NCI-H1417 treated with DMSO at 0.1 percent for 48 hours (cell line): ENCODE results near the gene CDX1.

ENCODE experiments used
- DNase-seq: peaks from one replicate; lab custom pipeline; 2025; lab: John Stamatoyannopoulos, UW

CDX1 gene

DNA sequence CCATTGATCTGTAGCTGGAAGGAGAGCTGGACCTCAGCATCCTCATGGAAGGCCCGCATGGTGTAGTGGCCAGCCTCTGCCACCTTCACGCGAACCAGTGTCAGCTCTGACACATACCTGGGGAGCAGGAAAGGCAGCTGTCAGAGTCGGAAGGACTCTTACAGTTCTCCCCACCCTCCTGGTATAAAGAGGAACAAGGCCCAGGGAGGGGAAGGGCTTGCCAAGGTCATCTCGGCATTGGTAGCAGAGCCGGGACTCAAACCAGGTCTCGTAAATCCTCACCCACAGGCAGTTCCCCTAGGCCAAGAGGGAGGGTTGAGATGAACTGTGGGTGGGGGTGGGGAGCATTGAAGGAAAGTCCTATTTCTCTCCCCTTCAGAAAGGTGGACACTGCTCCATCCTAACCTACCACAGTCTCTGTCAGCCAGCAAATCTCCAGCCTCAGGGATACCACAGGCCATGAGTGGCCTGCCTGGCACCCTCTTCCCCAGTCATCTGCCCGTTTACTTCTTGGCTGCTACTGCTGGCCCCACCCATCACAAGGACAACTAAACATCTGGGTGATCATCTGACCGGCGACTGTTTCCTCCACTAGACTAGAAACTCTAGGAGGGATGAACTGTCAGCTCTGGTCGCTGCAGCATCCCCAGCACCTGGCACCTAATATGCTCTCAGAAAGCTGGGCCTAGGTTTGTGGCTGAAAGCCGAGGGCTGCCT lies 34.4 kb upstream of the CDX1 start:
- no peak for DNase-seq

DNA sequence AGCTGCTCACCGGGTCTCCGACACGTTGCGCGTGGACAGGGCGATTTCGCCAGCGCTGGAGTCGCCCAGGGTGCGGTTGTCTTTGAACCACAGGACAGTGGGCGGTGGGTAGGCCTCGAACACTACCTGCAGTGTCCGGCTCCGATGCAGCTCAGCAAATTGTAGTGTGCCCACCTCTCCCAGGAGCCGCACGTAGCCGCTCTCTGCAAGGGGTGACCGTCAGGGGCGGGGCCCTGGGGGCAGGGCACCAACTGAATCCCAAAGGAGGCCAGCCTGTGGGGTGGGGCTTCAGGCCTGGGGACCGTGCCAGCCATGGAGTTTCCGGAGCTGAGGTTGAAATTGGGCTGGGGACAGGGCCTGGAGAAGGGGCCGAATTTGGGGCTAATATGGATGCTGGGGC lies 33.8 kb upstream of the CDX1 start:
- DNase-seq, result no peak

DNA sequence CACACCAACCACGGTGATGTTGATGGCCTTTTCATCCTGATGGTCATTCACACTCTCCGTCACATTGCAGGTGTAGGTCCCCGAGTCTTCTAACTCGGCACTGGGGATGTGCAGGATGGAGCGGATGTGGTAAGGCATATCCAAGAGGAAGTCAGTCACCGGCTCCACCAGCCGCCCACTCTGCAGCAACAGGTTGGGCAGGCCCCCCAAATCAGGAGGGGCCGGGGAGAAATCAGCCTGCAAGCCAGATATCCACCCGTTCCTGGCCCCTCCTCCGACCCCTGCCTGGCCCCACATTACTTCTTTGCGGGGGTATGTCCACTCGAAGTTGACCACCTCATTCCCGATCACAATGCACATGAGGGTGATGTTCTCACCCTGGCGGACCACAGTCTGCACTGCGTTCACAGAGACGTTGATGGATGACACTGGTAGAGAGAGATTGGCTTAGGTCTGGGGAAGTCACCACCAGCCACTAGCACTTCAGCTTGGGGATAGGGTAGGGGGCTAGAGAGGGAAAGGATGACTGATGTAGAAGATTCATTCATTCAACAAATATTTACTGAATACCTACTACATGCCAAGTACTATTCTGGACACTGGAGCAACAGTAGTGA lies 32.9 kb upstream of the CDX1 start:
- DNase-seq, result no peak

DNA sequence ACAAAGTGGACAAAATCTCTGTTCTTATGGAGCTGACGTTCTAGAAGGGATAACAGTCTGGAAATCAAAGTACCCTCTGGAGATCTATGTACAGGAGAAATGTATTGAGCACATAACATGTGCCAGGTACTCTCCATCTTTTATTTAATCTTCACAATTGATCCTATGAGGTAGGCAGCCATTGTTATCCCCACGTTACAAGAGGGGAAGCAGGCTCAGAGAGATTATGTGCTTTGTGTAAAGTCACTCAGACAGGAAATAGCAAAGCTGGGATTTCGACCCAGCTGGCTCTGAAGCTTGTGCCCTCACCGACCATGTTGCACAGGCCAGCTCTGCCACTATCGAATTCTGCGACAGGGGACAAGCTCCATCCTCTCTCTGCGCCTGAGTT lies 32.4 kb upstream of the CDX1 start:
- DNase-seq, result no peak

DNA sequence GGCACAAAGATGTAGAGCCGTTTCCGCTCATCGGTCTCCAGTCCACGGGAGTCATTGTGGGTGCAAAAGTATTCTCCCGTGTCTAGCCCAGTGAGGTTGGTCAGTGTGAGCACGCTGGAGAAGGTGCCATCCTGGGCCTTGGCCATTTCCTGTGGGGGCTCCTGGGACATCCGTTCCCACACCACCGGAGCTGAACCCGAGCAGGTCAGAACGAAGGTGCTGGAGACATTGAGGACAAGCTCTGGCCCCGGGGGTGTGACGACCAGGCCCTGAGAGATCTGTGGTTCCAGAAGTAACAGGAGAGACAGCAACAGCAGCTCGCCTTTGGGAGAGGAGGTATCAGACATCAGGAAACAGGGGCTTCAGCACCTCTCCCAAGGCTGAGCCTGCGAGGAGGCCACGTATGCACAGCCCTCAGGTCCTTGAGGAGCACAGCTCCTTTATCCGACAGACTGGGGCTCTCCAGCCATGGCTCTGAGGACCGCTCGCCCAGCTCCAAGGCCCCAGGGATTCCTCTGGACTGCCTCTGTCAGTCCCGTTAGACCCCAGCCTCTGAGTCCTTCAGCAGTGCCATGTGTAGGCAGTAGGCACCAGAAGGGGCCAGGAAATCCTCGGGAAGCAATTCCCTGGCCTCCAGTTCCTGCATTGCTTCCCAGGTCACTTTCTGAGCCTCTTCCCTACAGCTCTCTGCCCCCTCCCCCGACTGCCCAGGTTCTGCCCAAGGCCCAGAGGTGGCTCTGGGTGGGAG lies 30.8 kb upstream of the CDX1 start:
- no peak for DNase-seq

GRCh38 chr5:150136305-150137167 lies 30.0 kb upstream of the CDX1 start:
- DNase-seq, result no peak

DNA sequence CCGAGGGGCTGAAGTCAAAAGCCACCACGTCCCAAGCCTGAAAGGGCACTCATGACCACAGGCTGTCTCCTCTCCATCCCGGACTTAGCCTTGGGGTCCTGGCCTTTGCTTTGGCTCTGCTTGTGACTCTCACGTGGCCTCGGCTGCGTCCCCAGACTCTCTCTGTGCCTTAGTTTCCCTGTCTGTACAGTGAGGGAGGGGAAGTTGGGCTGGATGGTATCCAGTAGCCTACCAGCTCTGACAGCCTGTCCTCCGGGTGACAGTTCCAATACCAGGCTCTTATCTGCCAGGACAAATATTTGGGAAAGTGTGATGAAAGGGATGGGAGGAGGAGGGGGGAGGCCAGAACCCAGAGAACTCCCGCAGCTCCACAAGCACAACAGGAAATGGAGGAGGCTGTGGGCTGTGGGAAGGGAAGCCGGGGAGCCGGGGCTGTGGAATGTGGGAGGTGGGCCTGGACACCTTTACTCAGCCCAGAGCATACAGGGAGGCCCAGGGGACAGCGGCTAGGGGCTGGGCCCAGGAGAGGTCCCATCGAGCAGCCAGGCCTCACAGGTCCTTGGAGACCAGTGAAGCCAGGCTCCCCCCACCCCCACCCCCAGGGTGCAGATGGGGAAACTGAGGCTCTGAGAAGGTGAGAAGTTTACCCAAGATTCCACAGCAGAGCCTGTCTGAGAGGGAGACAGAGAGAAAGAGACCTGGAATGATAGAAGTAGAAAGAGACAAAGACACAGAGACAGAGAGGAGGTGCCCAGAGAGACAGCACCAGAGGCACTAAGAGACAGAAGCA lies 29.2 kb upstream of the CDX1 start:
- DNase-seq, result no peak

DNA sequence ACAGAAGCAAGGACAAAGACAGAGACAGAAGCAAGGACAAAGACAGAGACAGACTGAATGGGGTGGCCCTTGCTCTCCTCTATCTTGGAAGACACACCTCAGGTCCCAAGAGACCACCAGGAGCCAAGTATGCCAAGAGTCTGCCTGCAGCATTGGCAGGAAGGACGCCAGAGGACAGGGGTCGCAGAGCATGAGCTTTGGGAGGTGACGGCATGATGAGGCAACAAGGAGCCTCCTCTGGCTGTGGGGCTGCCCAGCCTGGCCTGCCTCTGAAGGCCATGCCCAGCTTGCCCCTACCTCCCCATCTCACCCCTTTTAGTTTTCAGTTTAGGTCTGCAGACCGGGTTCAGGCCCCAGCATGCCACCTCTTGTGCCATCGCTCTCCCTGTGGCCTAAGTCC lies 28.6 kb upstream of the CDX1 start:
- DNase-seq, result no peak

GRCh38 chr5:150138551-150139265 lies 27.9 kb upstream of the CDX1 start:
- no peak for DNase-seq

DNA sequence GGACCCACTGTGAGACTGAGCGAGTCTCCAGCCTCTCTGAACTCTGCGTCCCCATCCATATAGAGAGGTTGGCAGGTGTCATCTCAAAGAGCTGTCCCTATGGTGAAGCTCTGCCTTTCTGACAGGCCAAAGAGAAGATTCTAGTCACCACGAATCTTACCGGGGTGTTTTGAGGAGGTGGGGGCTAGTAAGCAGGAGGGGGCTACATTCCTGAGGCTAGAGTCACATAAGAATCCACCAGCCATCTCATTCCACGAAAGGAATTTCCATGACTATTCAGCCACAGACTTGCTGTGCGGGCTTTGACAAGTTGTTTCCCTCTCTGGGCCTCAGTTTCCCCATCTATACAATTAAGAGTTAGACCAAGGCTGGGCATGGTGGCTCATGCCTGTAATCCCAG lies 27.2 kb upstream of the CDX1 start:
- no peak for DNase-seq

DNA sequence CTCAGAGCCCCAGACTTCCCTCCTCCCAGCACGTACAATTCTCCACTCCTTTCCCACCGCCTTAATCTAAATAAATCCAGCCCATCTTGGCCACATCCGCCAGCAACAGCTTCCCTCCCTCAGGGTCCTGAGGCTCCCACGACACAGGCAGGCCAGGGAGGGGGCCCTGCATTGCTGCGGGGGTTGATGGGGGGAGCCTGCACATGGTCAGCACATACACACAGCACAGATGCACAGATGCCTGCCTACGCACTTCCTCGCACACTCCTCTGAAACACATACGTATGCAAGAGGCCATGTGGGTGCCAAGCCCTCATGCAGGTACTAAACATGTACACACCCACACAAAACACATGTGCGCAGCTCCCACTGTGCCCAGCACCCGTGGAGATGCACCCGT lies 25.7 kb upstream of the CDX1 start:
- DNase-seq, result no peak

GRCh38 chr5:150141544-150142184 lies 24.9 kb upstream of the CDX1 start:
- DNase-seq, result no peak

DNA sequence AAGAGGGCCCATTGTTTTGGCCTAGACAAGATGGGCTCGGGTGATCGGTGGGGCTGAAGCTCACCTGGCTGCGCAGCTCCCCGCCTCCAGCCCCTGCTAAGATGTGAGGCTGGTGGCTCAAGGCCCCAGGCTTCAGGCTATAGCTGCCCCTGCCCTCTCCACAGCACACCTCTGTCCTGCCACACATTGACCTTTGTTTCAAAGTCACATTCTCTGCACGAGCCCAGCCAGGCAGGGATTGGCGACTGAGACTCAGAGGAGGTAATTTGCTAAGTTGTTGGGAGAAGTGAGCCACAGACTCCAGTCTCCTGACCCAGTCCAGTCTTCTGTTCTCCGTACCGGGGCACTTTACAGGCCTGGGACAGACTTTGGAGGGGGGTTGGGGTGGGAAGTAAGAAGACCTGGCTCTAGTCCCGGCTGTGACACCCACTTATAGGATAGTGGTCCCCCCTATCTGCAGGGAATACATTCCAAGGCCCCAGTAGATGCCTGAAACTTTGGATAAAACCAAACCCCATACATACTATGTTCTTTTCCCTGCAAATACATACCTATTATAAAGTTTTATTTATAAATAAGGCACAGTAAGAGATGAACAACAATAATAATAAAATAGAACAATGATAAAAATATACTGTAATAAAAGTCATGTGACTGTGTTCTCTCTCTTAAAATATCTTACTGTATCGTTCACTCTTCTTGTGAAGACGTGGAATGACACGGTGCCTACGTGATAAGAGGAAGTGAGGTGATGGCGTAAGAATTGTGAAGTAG lies 24.2 kb upstream of the CDX1 start:
- no peak for DNase-seq

DNA sequence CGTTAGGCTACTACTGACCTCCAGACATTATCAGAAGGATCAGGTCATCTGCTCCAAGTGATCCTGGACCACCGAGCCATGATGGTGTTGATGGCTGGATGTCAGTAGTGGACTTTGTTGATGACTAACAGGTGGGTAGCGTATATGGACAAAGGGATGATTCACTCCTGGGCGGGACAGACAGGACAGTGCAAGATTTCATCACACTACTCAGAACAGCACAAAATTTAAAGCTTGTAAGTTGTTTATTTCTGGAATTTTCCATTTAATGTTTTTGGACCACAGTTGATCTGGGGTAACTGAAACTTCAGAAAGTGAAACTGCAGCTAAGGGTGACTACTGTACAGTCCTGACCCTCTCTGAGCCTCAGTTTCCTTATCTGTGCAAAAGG lies 23.6 kb upstream of the CDX1 start:
- no peak for DNase-seq

DNA sequence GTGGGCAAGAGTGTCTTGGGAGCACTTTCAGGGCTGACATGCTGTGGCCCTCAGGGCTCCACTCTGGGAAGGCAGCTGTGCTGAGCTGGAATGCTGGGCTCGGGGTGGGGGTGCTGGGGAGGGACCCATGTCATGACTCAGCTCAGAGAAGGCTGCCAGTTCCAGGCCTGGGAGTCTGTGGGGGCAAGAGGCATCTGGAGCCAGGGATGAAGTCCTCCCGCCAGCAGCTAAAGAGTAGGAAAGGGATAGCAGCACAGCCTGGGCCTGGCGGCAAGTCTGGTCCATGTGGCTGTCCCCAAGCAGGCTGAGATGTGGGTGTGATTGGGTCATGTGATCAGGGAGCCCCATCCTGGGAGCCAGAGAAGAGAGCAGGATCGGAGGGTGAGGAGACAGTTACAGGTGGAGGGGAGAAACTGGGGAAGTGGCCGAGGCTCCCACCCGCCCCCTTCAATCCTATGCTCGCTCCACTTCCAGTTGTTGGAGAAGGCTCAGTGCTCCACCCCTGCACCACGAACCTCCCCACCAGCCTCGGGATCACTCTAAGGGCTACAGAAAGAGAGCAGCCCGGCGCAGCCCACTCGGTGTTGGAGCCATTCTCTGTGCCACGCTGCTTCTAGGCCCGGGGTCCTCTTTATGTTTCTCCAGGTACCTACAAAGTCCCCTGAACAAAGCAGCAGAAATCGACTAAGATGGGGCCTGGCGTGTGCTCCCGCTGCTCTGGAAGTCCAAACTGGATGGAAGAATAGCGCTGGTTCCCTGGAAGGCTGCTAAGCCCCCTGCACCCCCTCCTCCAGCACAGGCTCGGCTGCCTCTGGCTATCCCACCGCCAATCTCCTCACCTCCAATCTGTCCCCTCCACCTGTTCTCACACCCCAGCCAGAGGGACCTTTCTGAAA lies 23.0 kb upstream of the CDX1 start:
- no peak for DNase-seq

DNA sequence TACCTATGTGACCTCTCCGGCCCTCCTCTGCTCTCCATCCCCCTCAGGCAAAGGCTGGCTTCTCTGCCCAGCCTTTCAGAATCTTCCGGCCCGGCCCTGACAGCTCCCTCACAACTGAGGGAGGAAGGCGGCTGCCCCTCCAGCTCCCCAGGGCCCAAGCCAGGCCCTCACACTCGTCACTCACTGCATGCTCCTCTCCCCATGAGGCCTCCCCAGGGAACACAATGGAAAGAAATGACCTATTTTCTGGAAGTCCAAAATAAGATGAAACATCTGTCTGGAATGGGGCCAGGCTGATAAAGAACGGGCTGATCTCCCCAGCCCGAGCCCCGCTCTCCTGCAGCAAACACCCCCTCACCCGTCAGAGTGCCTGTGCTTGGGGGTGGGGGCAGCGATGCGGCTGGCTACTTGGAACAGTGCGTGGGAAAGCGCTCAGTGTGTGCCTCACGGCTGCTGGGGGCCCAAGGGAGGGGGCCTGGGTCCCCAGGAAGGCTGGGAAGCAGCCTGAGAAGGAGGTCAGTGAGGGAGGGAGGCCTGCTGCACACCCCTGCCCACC lies 22.3 kb upstream of the CDX1 start:
- no peak for DNase-seq

- no peak for DNase-seq
Measured at GRCh38 chr5:150144879-150145278, 21.7 kb upstream of the CDX1 start.

DNA sequence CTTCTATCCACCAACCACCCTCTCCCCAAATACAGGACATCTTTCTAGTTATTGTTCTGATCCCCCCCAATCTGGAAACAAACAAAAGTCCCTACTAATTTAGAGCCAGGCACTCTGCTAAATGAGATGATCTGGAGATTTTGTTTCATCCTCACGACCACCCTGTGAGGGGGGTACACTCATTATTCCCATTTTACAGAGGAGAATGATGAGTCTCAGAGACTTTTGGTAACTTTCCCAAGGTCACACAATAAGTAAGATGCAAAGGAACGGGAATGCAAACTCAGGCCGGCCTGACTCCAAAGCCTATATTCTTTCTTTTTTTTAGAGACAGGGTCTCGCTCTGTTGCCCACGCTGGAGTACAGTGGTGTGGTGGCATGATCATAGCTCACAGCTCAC lies 20.3 kb upstream of the CDX1 start:
- no peak for DNase-seq
